ELF-1 (cell line): ENCODE measurements around the gene MAP2K2.
A peak's percentile ranks its signal among the peaks of the same experiment; 100 is the strongest.

Experiments used
- DNase-seq: peaks from one replicate; pipeline ENCODE4 v3.0.0-alpha.2; 2016; ENCODE audit warnings: low read depth, low spot score

Gene MAP2K2

GRCh38 chr19:4099041-4099764, 24.7 kb downstream of the MAP2K2 start:
- no peak for DNase-seq

GRCh38 chr19:4098493-4098892, 25.4 kb downstream of the MAP2K2 start:
- DNase-seq = no peak

DNA sequence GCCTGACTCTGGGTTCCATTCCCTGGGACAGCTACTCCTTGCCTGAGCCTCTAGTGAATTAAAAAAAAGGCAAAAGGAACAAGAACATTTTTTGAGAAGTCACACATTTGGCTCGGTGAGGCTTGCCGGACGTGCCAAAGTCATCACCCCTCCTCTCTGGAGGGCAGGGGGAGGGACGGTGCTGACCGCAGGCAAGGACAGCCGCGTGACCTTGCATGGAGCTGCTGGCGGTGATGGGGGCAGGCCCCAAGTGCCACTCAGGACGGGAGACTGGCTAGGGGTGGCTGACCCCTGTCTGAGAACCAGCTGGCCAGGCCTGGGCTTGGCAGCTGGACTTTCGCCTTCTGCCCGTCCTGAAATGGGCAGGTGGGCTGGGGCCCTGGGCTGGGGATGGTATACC, 26.4 kb downstream of the MAP2K2 start:
- DNase-seq = no peak

GRCh38 chr19:4096049-4096892, 27.7 kb downstream of the MAP2K2 start:
- no peak for DNase-seq

DNA sequence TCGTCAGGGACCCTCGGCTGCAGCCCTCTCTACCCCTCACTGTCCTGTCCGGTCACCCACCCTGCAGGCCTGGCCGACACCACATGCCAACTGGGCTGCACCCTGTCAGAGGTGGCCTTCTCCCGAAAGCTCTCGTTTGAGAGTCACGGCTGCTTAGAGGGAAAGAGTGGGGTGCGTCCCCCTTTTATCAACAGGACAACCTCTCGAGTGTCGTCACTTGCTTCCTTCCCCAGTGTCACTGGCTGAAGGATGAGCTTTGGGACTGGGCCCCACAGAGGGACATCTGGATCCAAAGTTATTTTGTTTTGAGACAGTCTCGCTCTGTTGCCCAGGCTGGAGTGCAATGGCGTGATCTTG, 28.5 kb downstream of the MAP2K2 start:
- no peak for DNase-seq

DNA sequence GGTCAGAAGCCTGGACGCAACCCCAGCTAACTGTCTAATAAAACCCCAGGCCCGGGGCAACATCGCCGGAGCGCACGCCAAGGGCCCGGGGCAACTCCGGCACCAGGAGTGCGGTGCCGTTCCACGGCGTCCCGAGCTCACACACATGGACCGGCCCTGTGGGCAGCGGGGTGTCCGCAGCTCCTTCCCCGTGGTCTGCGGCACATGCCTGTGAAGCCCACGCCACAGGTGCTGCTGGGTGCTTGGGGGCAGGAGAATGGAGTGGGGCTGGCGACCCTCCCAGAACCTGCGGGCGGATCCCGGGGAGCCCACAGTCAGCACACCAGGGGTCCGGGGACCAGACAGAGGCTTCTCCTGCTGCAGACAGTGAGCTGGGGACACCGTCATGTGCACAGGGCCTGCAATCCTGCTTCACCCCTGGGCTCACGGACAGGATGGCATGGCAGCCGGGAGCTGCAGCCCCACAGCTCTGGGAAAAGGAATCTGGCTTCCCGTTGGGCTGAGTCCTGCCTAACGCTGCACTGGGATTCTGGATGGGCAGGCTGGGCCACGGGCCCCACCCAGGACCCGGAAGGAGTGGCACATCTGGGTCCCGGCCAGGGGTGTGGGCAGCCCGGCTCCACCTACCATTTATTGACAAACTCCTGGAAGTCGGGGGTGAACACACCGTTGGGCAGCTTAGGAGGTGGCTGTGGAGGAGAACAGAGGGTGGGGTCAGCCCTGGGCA, 29.0 kb downstream of the MAP2K2 start:
- no peak for DNase-seq

DNA sequence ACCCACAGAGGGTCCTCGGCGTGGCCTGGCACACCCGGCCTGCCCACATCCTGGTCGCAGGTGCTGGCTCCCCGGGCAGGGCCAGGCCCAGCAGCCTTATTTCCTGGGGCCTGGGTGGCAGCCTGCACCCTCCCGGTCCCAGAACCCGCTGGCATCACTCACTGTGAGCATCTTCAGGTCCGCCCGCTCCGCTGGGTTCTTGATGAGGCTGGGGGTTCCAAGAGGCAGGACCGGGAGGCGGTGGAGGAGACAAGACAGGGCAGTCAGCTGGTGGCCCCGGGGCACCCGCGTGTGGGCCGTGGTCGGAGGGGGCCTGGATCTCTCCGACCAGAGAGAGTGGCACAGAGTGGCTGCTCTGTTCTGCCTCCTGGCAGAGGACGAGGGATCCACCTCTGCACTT, 29.6 kb downstream of the MAP2K2 start:
- no peak for DNase-seq

DNA sequence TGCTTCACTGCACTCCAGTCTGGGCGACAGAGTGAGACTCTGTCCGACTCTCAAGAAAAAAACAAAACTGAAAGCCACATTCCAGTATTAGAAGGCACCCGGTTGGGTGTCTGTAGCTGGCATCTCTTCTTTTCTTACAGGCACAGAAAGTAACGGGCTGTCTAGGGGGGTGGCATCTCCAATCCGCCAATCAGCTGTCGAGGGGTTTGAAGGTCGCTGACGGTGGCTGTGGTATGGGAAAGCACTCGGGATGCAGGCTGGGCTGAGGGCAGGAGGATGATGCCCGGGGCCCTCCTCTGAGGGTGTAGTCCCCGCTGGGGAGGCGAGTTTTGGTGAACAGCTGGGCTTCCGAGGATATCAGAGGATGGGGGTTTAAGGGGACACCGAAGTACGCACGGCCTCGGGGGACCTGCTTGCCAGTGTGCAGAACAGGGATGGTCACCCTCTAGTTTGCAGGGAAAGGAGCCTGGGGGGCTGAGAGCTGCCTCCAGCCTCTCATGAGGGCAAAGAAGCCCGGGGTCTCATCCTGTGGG, 30.2 kb downstream of the MAP2K2 start:
- no peak for DNase-seq

- DNase-seq = no peak
These were observed 33.3 kb downstream of the MAP2K2 start for GRCh38 chr19:4090356-4091220.

GRCh38 chr19:4089946-4090345, 34.0 kb downstream of the MAP2K2 start:
- no peak for DNase-seq

- no peak for DNase-seq
These were observed 34.5 kb downstream of the MAP2K2 start for GRCh38 chr19:4089400-4089908.

DNA sequence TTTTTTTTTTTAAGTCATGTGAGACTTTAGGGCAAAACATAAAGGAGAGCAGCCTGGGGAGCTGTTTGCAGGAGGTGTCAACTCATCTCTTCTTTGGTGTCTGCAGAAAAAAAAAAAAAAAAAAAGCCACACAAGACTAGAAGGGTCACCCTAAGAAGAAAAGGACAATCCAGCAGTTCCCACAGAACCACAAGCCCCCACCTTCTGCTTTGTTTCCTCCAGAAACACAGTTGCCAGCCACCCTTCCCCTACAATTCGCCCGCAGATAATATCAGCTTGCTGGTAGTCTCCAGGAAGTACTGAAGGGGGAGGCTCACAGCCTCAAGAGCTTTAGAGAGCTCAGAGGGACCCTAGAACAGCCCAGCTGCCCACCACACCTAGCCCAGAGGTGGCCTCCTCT, 34.9 kb downstream of the MAP2K2 start:
- DNase-seq = no peak

DNA sequence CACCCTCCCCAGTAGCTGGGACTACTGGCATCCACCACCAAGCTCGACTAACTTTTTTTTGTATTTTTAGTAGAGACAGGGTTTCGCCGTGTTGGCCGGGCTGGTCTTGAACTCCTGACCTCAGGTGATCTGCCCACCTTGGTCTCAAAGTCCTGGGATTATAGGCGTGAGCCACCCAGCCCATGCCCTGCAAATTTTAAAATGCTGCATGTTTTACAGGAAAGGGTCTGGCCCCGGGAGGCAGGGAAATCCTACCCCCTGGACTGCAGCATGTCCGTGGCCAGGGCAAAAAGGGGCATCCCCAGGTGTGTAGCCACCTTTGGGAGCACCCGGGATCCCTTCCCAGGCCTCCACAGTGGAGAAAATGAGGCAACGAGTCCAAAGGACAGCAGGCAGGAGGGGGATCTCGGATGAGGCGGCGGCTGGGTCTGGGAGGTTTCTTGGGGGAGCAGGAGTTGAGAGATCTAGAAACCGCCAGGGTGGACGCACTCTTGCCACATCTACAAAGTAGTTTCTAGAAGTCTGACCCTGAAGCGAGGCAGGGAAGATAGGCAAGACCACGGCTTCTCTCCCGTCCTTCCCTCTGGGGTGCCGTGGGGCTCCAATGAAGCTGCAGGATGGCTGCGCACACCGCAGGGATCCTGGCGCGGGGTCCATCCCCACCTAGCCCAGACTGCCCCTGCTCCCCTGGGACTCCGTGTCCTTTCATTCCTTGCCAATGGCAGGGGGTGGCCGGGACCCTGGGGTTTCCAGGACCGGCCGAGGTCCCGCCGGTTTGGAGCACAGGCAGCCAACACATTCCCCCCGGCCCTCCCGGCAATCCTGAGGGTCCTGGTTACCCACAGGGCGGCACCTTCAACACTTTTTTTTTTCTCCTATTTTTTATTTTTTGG, 35.9 kb downstream of the MAP2K2 start:
- no peak for DNase-seq

GRCh38 chr19:4086411-4086867, 37.5 kb downstream of the MAP2K2 start:
- peak; percentile 70 for DNase-seq

GRCh38 chr19:4084547-4084877, 39.4 kb downstream of the MAP2K2 start:
- DNase-seq = no peak

DNA sequence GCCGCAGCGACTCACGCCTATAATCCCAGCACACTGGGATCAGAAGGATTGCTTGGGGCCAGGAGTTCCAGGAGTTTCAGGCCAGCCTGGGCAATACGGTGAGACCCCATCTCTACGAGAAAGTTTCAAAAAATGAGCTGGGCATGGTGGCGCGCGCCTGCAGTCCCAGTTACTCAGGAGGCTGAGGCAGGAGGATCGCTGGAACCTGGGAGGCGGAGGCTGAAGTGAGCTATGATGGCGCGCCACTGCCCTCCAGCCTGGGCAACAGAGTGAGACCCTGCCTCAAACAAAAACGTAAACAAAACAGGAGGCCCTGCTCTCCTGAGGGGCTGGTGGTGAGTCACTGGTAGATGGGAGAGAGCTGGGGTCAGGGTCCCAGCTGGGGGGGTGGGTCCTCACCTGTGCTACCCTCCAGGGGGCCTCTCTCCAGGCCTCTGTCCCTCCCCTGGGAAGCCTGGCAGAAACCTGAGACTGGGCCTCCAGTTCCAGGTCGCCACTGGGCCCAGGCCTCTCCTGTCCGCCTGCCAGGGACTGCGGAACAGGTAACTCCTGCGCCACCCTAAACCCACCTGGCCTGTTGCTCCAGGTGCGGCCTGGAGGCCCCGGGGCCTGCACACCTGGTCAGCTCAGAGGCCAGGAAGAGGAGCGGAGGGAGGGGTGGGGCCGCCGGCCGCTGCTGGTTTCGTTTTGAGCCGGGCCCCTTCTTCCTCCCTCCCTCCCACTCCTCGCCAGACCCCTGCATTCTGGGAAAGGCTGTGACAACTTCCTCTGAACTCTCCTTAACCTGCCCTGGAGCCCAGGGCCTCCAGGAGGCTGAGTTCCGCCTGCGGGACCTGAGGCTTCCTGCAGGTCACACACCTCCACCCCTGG, 40.0 kb downstream of the MAP2K2 start:
- DNase-seq = peak; percentile 90

DNA sequence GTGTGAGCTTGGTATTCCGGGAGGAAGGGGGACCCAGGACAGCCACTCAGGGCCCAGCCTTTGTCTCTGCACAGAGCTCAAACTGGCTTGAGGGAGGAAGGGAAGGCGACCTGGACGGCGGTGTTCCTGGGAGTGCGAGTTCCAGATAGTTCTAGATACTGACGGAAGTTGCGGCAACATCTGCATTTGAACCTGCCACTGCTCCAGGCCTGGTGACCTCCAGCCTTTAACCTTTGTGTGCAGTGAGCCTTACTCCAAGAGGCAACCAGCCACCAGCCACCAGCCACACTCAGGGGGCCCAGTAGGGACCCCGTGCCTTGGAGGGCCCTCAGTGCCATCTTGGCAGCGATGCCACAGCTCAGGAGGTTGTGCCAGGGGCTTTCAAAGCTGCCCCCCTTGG, 41.8 kb downstream of the MAP2K2 start:
- no peak for DNase-seq

- no peak for DNase-seq
These were observed 42.3 kb downstream of the MAP2K2 start for GRCh38 chr19:4081441-4082129.
